ENCODE results near the gene CMPK2.

The CMPK2 gene

DNA sequence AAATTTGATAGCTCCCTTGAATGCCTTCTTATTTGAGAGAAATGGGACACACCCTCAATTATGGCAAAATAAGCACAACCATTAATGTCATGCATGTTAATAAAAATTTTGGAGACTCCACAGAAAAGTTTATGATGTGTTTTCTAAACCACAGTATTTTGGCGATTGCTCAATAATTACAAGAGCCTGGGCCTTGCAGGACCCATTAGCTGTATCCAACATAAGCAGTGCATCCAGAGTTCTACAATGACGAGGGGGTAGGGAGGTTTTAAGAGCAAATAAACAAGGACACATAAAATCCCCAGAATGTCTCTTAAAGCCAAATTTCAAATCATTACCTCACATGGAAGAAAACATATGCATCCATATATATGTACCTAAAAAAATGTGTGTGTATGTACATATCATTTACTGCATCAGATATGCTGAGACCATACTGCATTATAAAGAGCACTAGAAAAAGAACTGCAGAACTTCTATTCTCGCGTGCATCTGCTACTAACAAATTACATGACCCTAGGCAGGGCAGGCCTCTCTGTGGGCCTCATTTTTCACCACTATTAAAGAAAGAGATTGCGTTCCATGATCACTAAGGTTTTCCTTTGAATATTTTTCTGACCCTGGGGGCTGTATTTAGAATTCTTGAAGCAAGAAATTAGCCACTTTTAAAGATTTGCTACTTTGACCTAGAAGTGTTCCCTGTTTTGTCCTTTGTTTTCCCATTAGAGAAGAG is 38.0 kb downstream of the CMPK2 start:
- DNase-seq (ENCODE audit: low read depth in 1 of 2, low spot score in 1 of 2), result no peak
- TF ChIP-seq JUND (IDR thresholded peaks at IDR 0.05; ENCODE audit: low read depth), result no peak
- in situ Hi-C loops (cut with HindIII; ENCODE audit: low pct_unique_long_range_greater_than_20kb, low sequenced_read_pairs), result no loop called here

DNA sequence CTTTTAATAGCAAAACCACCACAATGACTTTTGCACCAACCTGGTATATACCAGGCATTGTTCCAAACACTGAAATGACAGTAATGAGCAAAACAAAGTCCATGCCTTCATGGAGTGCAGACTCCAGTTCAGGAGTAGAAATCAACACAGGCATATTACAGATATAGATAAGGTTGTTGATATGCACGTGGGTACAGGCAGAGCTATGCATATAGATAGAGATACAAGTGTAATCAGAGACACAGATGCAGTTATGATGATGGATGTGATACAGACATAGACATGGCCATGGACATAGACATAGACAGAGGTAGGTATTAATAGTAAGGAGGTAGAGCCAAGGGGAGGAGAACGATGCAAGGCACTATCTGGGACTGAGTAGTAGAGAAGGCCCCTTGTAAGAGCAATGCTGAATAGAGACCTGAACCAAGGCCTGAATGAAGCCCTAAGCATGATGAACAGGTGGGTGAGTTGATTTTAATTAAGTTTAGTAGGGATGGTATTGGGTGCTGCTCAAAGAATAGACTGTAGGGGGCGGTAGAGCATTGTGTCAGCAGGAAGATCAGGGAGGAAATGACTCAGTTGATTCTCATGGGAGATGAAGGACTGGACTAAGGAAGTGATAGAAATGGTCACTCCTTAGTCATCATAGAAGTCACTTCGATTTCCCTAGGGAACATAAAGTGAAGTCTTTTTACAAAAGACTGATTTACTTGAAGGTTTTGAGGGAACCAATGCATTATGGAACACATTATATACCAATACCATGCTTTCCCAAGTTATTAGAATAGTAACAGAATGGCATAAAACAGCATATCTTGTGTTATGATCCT is 39.4 kb downstream of the CMPK2 start:
- in situ Hi-C loops (cut with HindIII; ENCODE audit: low pct_unique_long_range_greater_than_20kb, low sequenced_read_pairs), result no loop called here
- peak in 1 of 2 experiments; percentile 41 for DNase-seq (ENCODE audit: low read depth in 1 of 2, low spot score in 1 of 2)
- TF ChIP-seq JUND (IDR thresholded peaks at IDR 0.05; ENCODE audit: low read depth), result no peak

DNA sequence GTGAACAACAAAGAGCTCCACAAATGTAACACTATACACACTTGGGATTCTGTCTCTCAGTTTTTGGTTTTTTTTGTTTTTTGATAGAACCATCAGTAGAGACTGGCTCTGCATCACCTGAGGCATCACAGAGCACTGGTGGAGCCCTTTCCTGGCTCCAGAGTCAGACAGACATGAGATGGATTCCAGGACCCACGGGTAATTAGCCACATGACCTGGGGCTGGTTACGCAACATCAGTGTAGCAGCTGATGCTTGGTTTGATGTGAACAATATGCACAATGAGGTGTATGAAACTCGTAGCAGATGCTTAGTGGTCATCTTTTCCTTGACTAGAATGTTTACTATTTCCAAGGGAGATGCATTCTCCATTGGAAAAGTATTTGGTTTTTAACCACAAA is 40.7 kb downstream of the CMPK2 start:
- in situ Hi-C loops (cut with HindIII; ENCODE audit: low pct_unique_long_range_greater_than_20kb, low sequenced_read_pairs), result no loop called here
- no peak for DNase-seq (ENCODE audit: low read depth in 1 of 2, low spot score in 1 of 2)
- TF ChIP-seq JUND (IDR thresholded peaks at IDR 0.05; ENCODE audit: low read depth), result no peak

DNA sequence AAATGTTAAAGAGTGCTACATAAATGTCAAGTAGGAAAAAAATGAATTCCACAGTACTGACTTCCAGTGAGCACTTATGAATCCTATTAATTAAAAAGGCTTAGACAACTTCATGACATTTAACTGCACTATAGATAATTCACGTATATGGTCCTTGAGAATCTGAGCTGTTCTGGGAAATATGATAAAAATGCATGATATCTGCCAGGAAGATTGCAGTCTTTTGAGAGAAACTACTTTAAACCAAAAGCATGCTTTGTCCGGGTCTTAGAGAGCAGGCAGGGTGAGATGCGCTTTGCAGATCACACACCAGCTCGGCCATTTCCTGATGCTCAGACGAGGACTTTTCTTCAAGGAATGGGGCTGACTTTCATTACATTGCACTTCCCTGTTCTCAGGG is 42.6 kb downstream of the CMPK2 start:
- in situ Hi-C loops (cut with HindIII; ENCODE audit: low pct_unique_long_range_greater_than_20kb, low sequenced_read_pairs), result no loop called here
- DNase-seq (ENCODE audit: low read depth in 1 of 2, low spot score in 1 of 2), result no peak
- TF ChIP-seq JUND (IDR thresholded peaks at IDR 0.05; ENCODE audit: low read depth), result no peak

DNA sequence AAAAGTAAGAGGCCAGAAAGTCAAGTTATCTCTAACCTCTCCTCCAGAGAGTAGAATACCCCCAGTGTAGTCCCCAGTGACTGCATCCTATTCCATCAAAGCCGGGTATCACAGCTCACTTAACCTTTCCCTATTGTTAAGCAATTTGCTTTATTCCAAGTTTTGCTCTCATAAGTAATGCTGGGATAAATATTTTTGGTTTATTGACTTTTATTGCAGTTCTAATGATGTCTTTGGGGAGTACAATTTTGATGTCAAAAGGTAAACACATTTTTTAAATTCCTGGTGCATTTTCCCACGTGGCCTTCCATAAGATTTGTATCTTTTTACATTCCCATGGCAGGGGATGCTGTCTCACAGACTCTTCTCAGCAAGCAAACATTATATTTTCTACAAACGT is 43.3 kb downstream of the CMPK2 start:
- in situ Hi-C loops (cut with HindIII; ENCODE audit: low pct_unique_long_range_greater_than_20kb, low sequenced_read_pairs), result no loop called here
- no peak for TF ChIP-seq JUND (IDR thresholded peaks at IDR 0.05; ENCODE audit: low read depth)
- DNase-seq (ENCODE audit: low read depth in 1 of 2, low spot score in 1 of 2), result no peak

DNA sequence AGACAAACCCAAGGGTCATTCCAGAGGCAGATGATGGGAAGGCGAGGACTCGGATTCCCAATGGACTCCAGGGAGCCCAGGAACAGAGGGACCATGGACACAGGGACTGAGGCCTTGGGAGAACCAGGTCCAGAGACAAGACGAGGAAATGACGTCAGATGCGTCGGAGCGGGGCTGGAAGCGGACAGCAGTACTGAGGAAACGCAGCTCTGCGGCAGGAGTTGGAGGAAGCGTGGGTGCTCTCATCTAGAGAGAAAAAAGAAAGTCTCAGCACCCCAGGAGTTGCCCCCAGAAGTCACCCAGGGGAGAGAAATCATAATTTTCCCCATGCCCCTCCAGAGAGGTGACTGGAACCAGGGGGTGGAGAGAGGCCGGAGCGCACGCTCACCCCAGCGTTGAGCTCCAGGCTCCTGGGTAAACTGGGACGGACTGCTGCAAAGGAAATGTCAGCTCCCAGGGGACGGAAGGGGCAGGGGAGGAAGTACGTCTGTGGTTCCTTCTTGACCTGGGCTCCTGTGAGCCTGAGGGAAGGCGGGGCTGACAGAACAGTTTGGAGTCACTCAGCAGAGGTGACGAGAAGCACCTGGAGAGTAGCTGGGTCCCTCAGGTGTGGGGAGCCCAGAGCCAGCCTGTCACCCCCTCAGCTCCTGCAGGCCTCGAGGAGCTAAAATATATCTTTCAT is 44.7 kb downstream of the CMPK2 start:
- in situ Hi-C loops (cut with HindIII; ENCODE audit: low pct_unique_long_range_greater_than_20kb, low sequenced_read_pairs), result no loop called here
- no peak for TF ChIP-seq JUND (IDR thresholded peaks at IDR 0.05; ENCODE audit: low read depth)
- DNase-seq (ENCODE audit: low read depth in 1 of 2, low spot score in 1 of 2), result no peak

DNA sequence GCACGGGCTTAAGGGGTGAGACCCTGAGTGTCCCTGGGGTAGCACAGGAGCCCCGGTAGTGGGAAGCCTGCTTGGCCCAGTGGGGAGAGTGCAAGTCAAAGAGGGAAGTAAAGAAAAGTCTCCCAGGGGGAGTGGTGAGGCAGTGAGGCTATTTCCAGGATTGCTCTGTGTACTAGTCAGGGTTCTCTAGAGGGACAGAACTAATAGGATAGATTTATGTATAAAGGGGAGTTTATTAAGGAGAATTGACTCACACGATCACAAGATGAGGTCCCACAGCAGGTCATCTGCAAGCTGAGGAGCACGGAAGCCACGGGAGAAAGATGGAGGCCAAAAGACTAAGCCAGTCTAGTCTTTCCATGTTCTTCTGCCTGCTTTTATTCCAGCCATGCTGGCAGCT is 45.5 kb downstream of the CMPK2 start:
- in situ Hi-C loops (cut with HindIII; ENCODE audit: low pct_unique_long_range_greater_than_20kb, low sequenced_read_pairs), result no loop called here
- TF ChIP-seq JUND (IDR thresholded peaks at IDR 0.05; ENCODE audit: low read depth), result no peak
- DNase-seq (ENCODE audit: low read depth in 1 of 2, low spot score in 1 of 2), result no peak

DNA sequence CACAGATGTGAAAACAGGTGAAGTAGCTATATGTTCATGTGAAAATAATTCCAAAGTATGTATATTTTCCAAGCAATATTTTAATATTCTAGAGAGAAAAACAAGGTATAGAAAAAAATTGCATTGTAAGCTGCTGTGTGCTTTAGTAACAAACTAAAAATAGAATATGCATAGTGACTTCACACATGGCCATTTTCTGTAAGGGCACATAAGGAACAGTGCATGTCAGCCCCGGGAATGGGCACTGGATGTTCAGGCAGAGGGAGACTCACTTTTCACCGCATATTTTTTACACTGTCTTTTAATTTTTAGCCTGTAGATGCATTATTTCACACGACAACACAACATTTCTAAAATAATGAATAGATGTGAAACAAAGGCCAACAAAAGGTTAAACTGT is 46.0 kb downstream of the CMPK2 start:
- in situ Hi-C loops (cut with HindIII; ENCODE audit: low pct_unique_long_range_greater_than_20kb, low sequenced_read_pairs), result no loop called here
- DNase-seq (ENCODE audit: low read depth in 1 of 2, low spot score in 1 of 2), result no peak
- no peak for TF ChIP-seq JUND (IDR thresholded peaks at IDR 0.05; ENCODE audit: low read depth)

DNA sequence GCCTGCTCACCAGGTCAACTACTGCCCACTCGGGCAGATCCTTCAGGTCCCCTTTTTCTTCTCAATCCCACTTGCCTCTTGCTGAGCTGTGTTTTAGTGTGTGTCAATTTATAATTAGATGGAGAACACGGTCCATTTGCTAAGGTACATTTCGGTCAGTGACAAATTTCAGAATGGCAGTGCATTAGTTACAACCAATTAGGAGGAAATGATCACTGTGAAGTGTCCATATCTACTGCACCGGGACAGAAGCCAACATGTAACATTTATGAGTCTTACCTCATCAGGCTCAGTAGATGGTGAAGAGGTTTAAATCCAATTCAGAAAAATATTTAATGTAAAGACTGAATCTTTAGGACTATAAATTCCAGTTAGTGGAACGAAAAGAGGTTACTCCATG is 47.7 kb downstream of the CMPK2 start:
- no peak for TF ChIP-seq JUND (IDR thresholded peaks at IDR 0.05; ENCODE audit: low read depth)
- DNase-seq (ENCODE audit: low read depth in 1 of 2, low spot score in 1 of 2), result no peak
- in situ Hi-C loops (cut with HindIII; ENCODE audit: low pct_unique_long_range_greater_than_20kb, low sequenced_read_pairs), result no loop called here

DNA sequence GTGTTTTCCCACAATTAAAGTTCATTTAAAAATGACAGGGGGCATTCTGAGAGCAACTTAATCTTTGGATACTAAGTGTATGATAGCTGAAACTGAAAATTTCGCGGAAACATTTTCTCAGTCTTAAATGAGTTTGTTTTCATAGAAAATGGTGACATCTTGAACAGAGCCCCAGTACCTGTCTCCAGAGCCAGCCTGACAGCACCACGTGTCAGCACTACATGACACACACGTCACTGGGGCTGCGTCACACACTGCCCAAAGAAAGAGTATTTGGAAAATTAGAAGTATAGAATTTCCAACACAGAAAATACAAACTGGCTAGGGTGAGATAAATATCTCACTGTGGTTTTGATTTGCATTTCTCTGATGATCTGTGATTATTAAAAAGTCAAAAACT is 50.8 kb downstream of the CMPK2 start:
- no peak for DNase-seq (ENCODE audit: low read depth in 1 of 2, low spot score in 1 of 2)
- in situ Hi-C loops (cut with HindIII; ENCODE audit: low pct_unique_long_range_greater_than_20kb, low sequenced_read_pairs), result no loop called here
- TF ChIP-seq JUND (IDR thresholded peaks at IDR 0.05; ENCODE audit: low read depth), result no peak

DNA sequence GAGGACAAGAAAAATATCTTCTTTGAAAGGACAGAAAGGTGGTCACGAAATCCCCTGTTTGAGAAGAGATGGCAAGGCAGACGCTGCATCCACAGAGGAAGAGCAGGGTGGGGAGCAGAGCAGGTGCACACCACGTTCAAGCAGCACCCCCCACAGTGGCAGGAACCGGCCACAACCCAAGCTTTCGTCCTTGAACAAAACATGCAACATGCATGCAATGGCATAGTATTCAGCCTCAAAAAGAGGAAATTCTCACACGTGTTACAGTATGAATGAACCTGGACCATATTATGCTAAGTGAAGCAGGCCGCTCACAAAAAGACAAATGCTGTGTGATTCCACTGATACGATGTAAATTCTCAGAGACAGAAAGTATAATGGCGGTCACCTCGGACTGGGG is 51.4 kb downstream of the CMPK2 start:
- in situ Hi-C loops (cut with HindIII; ENCODE audit: low pct_unique_long_range_greater_than_20kb, low sequenced_read_pairs), result no loop called here
- no peak for DNase-seq (ENCODE audit: low read depth in 1 of 2, low spot score in 1 of 2)

DNA sequence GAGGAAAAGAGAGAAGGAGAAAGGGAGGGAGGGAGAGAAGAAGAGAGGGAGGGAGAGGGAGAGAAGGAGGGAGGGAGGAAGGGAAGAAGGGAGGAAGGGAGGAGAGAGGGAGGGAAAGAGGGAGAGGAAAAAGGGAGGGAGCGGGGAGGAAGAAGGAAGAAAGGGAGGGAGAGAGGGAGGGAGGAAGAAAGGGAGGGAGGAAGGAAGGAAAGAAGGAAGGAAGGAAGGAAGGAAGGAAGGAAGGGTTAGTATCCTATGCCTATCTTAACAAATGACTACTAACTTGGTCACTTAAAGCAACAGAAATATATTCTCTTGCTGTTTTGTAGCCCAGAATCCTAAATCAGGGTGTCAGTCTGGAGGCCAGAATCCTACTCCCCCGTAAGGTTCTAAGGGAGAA is 52.1 kb downstream of the CMPK2 start:
- in situ Hi-C loops (cut with HindIII; ENCODE audit: low pct_unique_long_range_greater_than_20kb, low sequenced_read_pairs), result no loop called here
- DNase-seq (ENCODE audit: low read depth in 1 of 2, low spot score in 1 of 2), result no peak
- no peak for TF ChIP-seq JUND (IDR thresholded peaks at IDR 0.05; ENCODE audit: low read depth)

More for the DNA sequence above, 51.4 kb downstream of the CMPK2 start:
- TF ChIP-seq JUND (IDR thresholded peaks at IDR 0.05; ENCODE audit: low read depth), result no peak
